COLO668 (cell line): ENCODE data around the gene PMP22.

Experiments
- DNase-seq: peaks from one replicate; lab custom pipeline; 2025; ENCODE audit not compliant: unreplicated experiment; lab: John Stamatoyannopoulos, UW

Gene PMP22

GRCh38 chr17:15265131-15265530 is at the start of gene PMP22:
Gene PMP22 (minus strand): TSS chr17:15265326. CDS start chr17:15260727, 4,599 bp downstream.
- DNase-seq, result no peak

GRCh38 chr17:15311996-15312395 is 46.9 kb upstream of the PMP22 start:
- no peak for DNase-seq

- no peak for DNase-seq
These were observed 44.7 kb upstream of the PMP22 start for GRCh38 chr17:15309793-15310192.

- DNase-seq, result no peak
These were observed 44.1 kb upstream of the PMP22 start for GRCh38 chr17:15309236-15309635.

- no peak for DNase-seq
These were observed 43.6 kb upstream of the PMP22 start for GRCh38 chr17:15308758-15309157.

- DNase-seq, result no peak
These were observed 42.6 kb upstream of the PMP22 start for GRCh38 chr17:15307710-15308111.

GRCh38 chr17:15303851-15304250 is 38.7 kb upstream of the PMP22 start:
- no peak for DNase-seq

- DNase-seq, result no peak
These were observed 38.1 kb upstream of the PMP22 start for GRCh38 chr17:15303268-15303667.

GRCh38 chr17:15301845-15302244 is 36.7 kb upstream of the PMP22 start:
- no peak for DNase-seq

- DNase-seq, result no peak
These were observed 33.0 kb upstream of the PMP22 start for GRCh38 chr17:15298176-15298575.

- DNase-seq, result no peak
These were observed 28.4 kb upstream of the PMP22 start for GRCh38 chr17:15293558-15293957.

GRCh38 chr17:15291674-15292361 is 26.7 kb upstream of the PMP22 start:
- DNase-seq, result no peak

GRCh38 chr17:15290605-15291004 is 25.5 kb upstream of the PMP22 start:
- no peak for DNase-seq

GRCh38 chr17:15289285-15290183 is 24.4 kb upstream of the PMP22 start:
- DNase-seq, result no peak

GRCh38 chr17:15288859-15289258 is 23.7 kb upstream of the PMP22 start:
- no peak for DNase-seq

GRCh38 chr17:15287538-15288267 is 22.6 kb upstream of the PMP22 start:
- no peak for DNase-seq

- no peak for DNase-seq
These were observed 20.3 kb upstream of the PMP22 start for GRCh38 chr17:15285466-15285865.

GRCh38 chr17:15284537-15284936 is 19.4 kb upstream of the PMP22 start:
- no peak for DNase-seq

GRCh38 chr17:15284107-15284506 is 19.0 kb upstream of the PMP22 start:
- DNase-seq, result no peak

- DNase-seq, result no peak
These were observed 16.8 kb upstream of the PMP22 start for GRCh38 chr17:15281909-15282308.

GRCh38 chr17:15278924-15279477 is 13.9 kb upstream of the PMP22 start:
- no peak for DNase-seq
